ENCODE results near the gene UBAC1. TPM values are rescaled to one million over a fixed set of nuclear protein-coding genes. Genes with fewer than 3 reads are reported as not detected.

UBAC1 gene
- total RNA-seq, 4 donors from 2014 or later, result 218 to 263 (median 248) TPM

- DNase-seq (no peak), ATAC-seq (no peak)
- Histone ChIP-seq H3K27me3 (no peaks in the 10 kb centered on the region), H3K4me3 (no peak overlapping the region), H3K9me3 (no peaks in the 10 kb centered on the region), H3K4me1 (peaks cover 14 to 15% of the 10 kb centered on the region in 2 donors), H3K36me3 (no peaks in the 10 kb centered on the region), H3K27ac (no peak overlapping the region)
- TF ChIP-seq POLR2A (IDR thresholded peaks at IDR 0.05), result no peak
- intact Hi-C loops (cut with DNase I; ENCODE audit: low total_unique reads), result no loop called here
- in situ Hi-C loops (cut with MboI; ENCODE audit: low sequenced_read_pairs in 4 of 4), result no loop called here
Measured at GRCh38 chr9:136001231-136001630, 40.1 kb upstream of the UBAC1 start.

GRCh38 chr9:135998410-135999071 lies 37.4 kb upstream of the UBAC1 start:
- no peak for TF ChIP-seq POLR2A (IDR thresholded peaks at IDR 0.05)
- no peak for TF ChIP-seq CTCF (IDR thresholded peaks at IDR 0.05 in 4 of 5, conservative IDR thresholded peaks at IDR 0.05 in 1 of 5)

GRCh38 chr9:135998016-135998380 lies 36.8 kb upstream of the UBAC1 start:
- Histone ChIP-seq H3K4me1 (peaks cover 5 to 13% of the 10 kb centered on the region in 2 donors), H3K27ac (no peak overlapping the region), H3K9me3 (no peaks in the 10 kb centered on the region), H3K4me3 (no peak overlapping the region), H3K27me3 (no peaks in the 10 kb centered on the region), H3K36me3 (no peaks in the 10 kb centered on the region)
- TF ChIP-seq POLR2A (IDR thresholded peaks at IDR 0.05) (no peak), CTCF (IDR thresholded peaks at IDR 0.05 in 4 of 5, conservative IDR thresholded peaks at IDR 0.05 in 1 of 5) (no peak)
- ATAC-seq (no peak), DNase-seq (no peak)
- in situ Hi-C loops (cut with MboI; ENCODE audit: low sequenced_read_pairs in 4 of 4), result no loop called here
- intact Hi-C loops (cut with DNase I; ENCODE audit: low total_unique reads), result no loop called here

More at GRCh38 chr9:135998410-135999071, 37.4 kb upstream of the UBAC1 start:
- intact Hi-C loops (cut with DNase I; ENCODE audit: low total_unique reads), result no loop called here
- Histone ChIP-seq H3K27me3 (no peaks in the 10 kb centered on the region), H3K9me3 (no peaks in the 10 kb centered on the region), H3K36me3 (no peaks in the 10 kb centered on the region), H3K27ac (no peak overlapping the region), H3K4me1 (peaks cover 9 to 13% of the 10 kb centered on the region in 2 donors), H3K4me3 (no peak overlapping the region)
- in situ Hi-C loops (cut with MboI; ENCODE audit: low sequenced_read_pairs in 4 of 4), result no loop called here
- ATAC-seq, result no peak
- DNase-seq, result no peak

- Histone ChIP-seq H3K27ac (no peak overlapping the region), H3K9me3 (no peaks in the 10 kb centered on the region), H3K4me3 (no peak overlapping the region), H3K36me3 (no peaks in the 10 kb centered on the region), H3K27me3 (no peaks in the 10 kb centered on the region), H3K4me1 (peaks cover 7 to 12% of the 10 kb centered on the region in 2 donors)
- no peak for ATAC-seq
- TF ChIP-seq POLR2A (IDR thresholded peaks at IDR 0.05) (no peak), CTCF (IDR thresholded peaks at IDR 0.05 in 4 of 5, conservative IDR thresholded peaks at IDR 0.05 in 1 of 5) (no peak)
- in situ Hi-C loops (cut with MboI; ENCODE audit: low sequenced_read_pairs in 4 of 4), result no loop called here
- DNase-seq, result no peak
- intact Hi-C loops (cut with DNase I; ENCODE audit: low total_unique reads), result no loop called here
Measured at GRCh38 chr9:135997090-135998015, 36.2 kb upstream of the UBAC1 start.

- Histone ChIP-seq H3K4me3 (no peak overlapping the region), H3K36me3 (no peaks in the 10 kb centered on the region), H3K27ac (no peak overlapping the region), H3K4me1 (peaks cover 13 to 18% of the 10 kb centered on the region in 2 donors), H3K27me3 (no peaks in the 10 kb centered on the region), H3K9me3 (no peaks in the 10 kb centered on the region)
- in situ Hi-C loops (cut with MboI; ENCODE audit: low sequenced_read_pairs in 4 of 4) (no loop called here), intact Hi-C loops (cut with DNase I; ENCODE audit: low total_unique reads) (no loop called here)
- TF ChIP-seq POLR2A (IDR thresholded peaks at IDR 0.05), result no peak
- TF ChIP-seq CTCF (IDR thresholded peaks at IDR 0.05 in 4 of 5, conservative IDR thresholded peaks at IDR 0.05 in 1 of 5), result no peak
- ATAC-seq, result no peak
- DNase-seq, result no peak
Measured at GRCh38 chr9:135995816-135996215, 34.6 kb upstream of the UBAC1 start.

Measured in gastrocnemius medialis (tissue), 4 donors.